AG09319 (cell line): ENCODE results near the gene FAM110D.

Experiments used
- DNase-seq: peaks from one replicate; pipeline ENCODE4 v3.0.0-alpha.2; 2010; ENCODE audit warnings: low read depth; ENCODE audit errors: extremely low read depth
- TF ChIP-seq, protein P1 (sequence below): IDR thresholded peaks from 2 replicates; pipeline ENCODE4 v1.5.1; 2011; ENCODE audit warnings: low read depth, mild to moderate bottlenecking, inconsistent platforms, low read length, moderate library complexity

Gene FAM110D

DNA sequence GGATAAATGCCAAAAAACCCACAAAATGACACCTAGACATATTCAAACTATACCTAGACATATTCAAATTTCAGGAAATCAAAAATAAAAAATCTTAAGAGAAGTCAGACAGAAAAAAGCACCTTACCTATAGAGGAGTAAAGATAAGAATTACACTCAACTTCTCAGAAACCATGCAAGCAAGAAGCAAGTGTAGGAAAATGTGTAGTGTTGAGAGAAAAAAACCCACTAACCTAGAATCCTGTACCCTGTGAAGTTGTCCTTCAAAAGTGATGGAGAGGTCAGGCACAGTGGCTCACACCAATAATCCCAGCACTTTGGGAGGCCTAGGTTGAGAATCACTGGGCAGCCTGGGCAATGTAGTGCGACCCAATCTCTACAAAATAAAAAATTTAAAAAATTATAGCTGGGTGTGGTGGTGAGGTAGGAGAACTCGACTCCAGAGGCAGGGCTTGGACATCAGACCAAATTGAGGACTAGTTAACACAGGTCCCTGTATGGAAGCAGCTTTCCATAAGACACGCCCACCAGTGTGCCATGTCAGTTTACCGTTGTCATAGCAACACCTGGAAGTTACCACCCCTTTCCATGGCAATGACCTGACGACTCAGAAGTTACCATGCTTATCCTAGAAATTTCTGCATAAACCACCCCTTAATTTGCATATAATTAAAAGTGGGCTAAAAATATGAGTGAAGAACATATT is 26.6 kb upstream of the FAM110D start:
- TF ChIP-seq, protein P1, sequence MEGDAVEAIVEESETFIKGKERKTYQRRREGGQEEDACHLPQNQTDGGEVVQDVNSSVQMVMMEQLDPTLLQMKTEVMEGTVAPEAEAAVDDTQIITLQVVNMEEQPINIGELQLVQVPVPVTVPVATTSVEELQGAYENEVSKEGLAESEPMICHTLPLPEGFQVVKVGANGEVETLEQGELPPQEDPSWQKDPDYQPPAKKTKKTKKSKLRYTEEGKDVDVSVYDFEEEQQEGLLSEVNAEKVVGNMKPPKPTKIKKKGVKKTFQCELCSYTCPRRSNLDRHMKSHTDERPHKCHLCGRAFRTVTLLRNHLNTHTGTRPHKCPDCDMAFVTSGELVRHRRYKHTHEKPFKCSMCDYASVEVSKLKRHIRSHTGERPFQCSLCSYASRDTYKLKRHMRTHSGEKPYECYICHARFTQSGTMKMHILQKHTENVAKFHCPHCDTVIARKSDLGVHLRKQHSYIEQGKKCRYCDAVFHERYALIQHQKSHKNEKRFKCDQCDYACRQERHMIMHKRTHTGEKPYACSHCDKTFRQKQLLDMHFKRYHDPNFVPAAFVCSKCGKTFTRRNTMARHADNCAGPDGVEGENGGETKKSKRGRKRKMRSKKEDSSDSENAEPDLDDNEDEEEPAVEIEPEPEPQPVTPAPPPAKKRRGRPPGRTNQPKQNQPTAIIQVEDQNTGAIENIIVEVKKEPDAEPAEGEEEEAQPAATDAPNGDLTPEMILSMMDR = no peak
- DNase-seq = no peak

DNA sequence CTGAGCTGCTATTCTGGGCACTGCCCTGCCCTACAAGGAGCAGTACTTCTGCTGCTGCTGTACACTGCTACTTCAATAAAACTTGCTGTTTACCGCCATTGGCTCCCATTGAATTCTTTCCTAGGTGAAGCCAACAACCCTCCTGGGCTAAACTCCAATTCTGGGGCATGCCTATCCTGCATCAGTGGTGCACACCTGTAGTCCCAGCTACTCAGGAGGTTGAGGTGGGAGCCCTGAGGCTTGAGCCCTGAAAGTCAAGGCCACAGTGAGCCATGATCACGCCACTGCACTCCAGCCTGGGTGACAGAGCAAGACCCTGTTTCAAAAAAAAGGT is 26.1 kb upstream of the FAM110D start:
- DNase-seq = no peak
- TF ChIP-seq, protein P1 = no peak

DNA sequence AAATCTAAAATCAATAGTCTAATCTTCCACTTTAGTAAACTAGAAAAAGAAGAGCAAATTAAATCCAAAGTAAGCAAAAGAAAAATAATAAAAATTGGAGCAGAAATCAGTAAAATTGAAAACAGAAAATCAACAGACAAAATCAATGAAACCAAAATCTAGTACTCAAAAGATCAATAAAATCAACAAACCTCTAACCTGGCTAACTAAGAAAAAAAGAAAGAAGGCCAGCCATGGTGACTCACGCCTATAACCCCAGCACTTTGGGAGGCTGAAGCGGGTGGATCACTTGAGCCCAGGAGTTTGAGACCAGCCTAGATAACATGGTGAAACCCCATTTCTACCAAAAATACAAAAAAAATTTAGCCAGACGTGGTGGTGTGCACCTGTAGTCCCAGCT is 24.4 kb upstream of the FAM110D start:
- DNase-seq = no peak
- TF ChIP-seq, protein P1 = no peak

DNA sequence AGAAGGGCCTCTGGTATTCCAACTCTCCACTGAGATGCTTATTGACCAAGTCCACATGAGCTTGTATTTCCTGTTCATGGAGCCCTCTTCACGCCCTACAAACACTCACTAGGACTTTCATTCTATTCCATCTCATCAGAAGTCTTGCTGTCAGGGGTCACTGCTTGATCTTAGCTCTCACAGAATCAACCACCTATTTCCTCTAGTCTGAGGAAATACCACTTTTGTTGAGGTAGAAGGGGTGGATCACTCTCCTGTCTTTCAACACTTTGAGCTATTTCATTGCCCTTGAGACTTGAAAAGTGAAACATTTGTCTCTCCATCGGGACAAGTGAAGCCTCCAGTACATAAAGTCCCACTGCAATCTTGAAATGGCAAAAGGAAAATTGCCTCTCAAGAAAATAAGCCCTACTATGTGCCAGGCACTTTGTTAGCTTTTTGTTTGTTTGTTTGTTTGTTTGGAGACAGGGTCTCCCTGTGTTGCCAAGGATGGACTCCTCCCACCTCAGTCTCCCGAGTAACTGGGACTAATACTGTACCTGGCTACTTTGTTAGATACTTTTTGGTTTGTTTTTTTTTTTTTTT is 19.8 kb upstream of the FAM110D start:
- TF ChIP-seq, protein P1 = no peak
- DNase-seq = no peak

GRCh38 chr1:26142159-26142558 is 16.7 kb upstream of the FAM110D start:
- no peak for DNase-seq
- TF ChIP-seq, protein P1 = no peak

DNA sequence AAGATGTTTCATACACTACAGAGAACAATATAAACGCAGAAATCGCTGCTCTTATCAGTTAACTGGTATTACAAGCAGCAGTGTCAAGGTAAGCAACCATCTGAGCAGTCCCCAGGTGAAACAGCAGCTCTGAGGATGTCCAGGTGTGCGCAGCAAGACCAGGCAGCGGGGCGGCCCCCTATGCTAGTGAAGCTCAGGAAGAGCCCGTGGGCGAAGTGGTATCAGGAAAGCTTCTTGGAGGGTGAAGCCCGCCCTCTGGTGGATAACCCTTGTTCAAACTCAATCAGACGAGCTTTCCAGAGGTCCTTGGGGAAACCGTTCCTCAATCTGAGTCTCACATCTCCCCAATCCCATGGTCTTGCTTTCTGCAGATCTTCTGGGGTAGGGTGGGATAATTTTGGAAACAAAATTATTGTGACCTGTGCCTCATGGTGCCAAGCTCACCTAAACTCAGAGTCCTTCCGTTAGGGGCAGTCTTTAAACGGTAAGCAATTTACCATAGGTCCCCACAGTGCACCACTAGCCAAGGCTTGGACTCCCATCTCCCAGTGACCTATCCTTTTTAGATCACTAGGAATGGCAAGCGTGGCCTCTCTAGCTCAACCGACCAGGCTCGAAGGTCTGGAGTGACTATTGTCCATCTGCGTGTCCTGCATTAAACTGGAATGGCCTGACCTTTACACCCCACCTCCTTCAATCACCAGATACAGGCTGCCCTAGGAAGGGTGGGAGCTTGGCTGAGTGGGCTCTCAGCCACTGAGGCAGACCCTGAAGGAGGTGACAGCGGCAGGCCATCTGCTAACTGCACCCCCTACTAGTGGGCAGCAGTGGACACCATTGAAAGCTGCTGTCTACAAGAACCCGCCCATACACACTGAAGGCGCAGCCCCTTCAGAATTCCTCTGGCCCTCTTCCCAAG is 13.6 kb upstream of the FAM110D start:
- peak; percentile 56 for DNase-seq
- TF ChIP-seq, protein P1 = peak; percentile 72

GRCh38 chr1:26145960-26146294 is 13.0 kb upstream of the FAM110D start:
- DNase-seq = no peak

More at GRCh38 chr1:26145960-26146294, 13.0 kb upstream of the FAM110D start:
- TF ChIP-seq, protein P1 = no peak
